ENCODE measurements around the gene MBD3.
"Not testable (repeated sequence)": the region's sequence is repeated elsewhere in the genome, so short reads cannot be mapped to it uniquely, and the experiment has no call there.

The MBD3 gene

GRCh38 chr19:1568320-1569019, 24.2 kb downstream of the MBD3 start, which contains the start of gene MEX3D:
TSS of gene MEX3D (minus strand) at chr19:1568325. CDS start at chr19:1568058, 267 bp downstream.
- peak; percentile 30 for DNase-seq

- no peak for DNase-seq
Measured at GRCh38 chr19:1567848-1568227, 24.8 kb downstream of the MBD3 start.

GRCh38 chr19:1567116-1567847, 25.4 kb downstream of the MBD3 start:
- no peak for DNase-seq

- DNase-seq, result peak; percentile 56
Measured at GRCh38 chr19:1566392-1567115, 26.1 kb downstream of the MBD3 start.

GRCh38 chr19:1563251-1563650, 29.4 kb downstream of the MBD3 start:
- no peak for DNase-seq

- DNase-seq, result no peak
Measured at GRCh38 chr19:1561236-1561842, 31.3 kb downstream of the MBD3 start.

- DNase-seq, result no peak
Measured at GRCh38 chr19:1560286-1560882, 32.3 kb downstream of the MBD3 start.

GRCh38 chr19:1558552-1558951, 34.1 kb downstream of the MBD3 start:
- DNase-seq, result no peak

GRCh38 chr19:1556390-1557070, 36.1 kb downstream of the MBD3 start:
- DNase-seq, result no peak

GRCh38 chr19:1555487-1556389, 36.9 kb downstream of the MBD3 start:
- no peak for DNase-seq

- no peak for DNase-seq
Measured at GRCh38 chr19:1554968-1555367, 37.7 kb downstream of the MBD3 start.

GRCh38 chr19:1553415-1553814, 39.2 kb downstream of the MBD3 start:
- DNase-seq, result no peak

GRCh38 chr19:1551068-1552040, 41.3 kb downstream of the MBD3 start:
- no peak for DNase-seq

- no peak for DNase-seq
Measured at GRCh38 chr19:1549332-1549945, 43.2 kb downstream of the MBD3 start.

- DNase-seq, result no peak
Measured at GRCh38 chr19:1540365-1540925, 52.2 kb downstream of the MBD3 start.

- not testable (repeated sequence) for DNase-seq
Measured at GRCh38 chr19:1539749-1540148, 52.9 kb downstream of the MBD3 start.

GRCh38 chr19:1538978-1539377, 53.7 kb downstream of the MBD3 start:
- no peak for DNase-seq

GRCh38 chr19:1535699-1536098, 57.0 kb downstream of the MBD3 start:
- not testable (repeated sequence) for DNase-seq

GRCh38 chr19:1534972-1535371, 57.7 kb downstream of the MBD3 start:
- no peak for DNase-seq
